ENCODE results near the gene KLF13. TPM values are rescaled to one million over a fixed set of nuclear protein-coding genes. Genes with fewer than 3 reads are reported as not detected.

Gene KLF13
- total RNA-seq, 1 experiment from 2014 or later, result 22.1 TPM

- DNase-seq (ENCODE audit: low spot score), result no peak
- POLR2A ChIA-PET (ENCODE audit: low non-redundant PET), result no interaction called here
- no peak overlapping the region for H3K27ac ChIP-seq (ENCODE audit: low read depth, low read length, poor library complexity, severe bottlenecking)
- H3K9me3 ChIP-seq (ENCODE audit: low read depth, low read length, poor library complexity, severe bottlenecking), result no peaks in the 10 kb centered on the region
- TF ChIP-seq EZH2 (IDR thresholded peaks at IDR 0.05; ENCODE audit: borderline replicate concordance, low read depth, low read length, poor library complexity, severe bottlenecking) (no peak), CTCF (conservative IDR thresholded peaks at IDR 0.05; ENCODE audit: low read depth, low read length) (no peak)
- no TSS peak for BruUV-seq (replicated peaks)
- H3K36me3 ChIP-seq (ENCODE audit: insufficient read depth, low read length, poor library complexity, severe bottlenecking), result no peaks in the 10 kb centered on the region
- H3K4me3 ChIP-seq (ENCODE audit: low read depth, low read length, poor library complexity, severe bottlenecking), result no peak overlapping the region
- peaks cover 29% of the 10 kb centered on the region for H3K4me1 ChIP-seq (ENCODE audit: insufficient read depth, low read length, poor library complexity, severe bottlenecking)
- CTCF ChIA-PET, result no interaction called here
- no peaks in the 10 kb centered on the region for H3K27me3 ChIP-seq (replicated peaks; ENCODE audit: insufficient read depth, low read depth, low read length, poor library complexity)
- intact Hi-C loops (cut with micrococcal nuclease; ENCODE audit: unreplicated experiment), result no loop called here
These were observed 30.5 kb downstream of the KLF13 start for GRCh38 chr15:31357148-31357547.

- no TSS peak for BruUV-seq (replicated peaks)
- CTCF ChIA-PET, result no interaction called here
- POLR2A ChIA-PET (ENCODE audit: low non-redundant PET), result no interaction called here
These were observed 31.5 kb downstream of the KLF13 start for GRCh38 chr15:31358163-31358562.

DNA sequence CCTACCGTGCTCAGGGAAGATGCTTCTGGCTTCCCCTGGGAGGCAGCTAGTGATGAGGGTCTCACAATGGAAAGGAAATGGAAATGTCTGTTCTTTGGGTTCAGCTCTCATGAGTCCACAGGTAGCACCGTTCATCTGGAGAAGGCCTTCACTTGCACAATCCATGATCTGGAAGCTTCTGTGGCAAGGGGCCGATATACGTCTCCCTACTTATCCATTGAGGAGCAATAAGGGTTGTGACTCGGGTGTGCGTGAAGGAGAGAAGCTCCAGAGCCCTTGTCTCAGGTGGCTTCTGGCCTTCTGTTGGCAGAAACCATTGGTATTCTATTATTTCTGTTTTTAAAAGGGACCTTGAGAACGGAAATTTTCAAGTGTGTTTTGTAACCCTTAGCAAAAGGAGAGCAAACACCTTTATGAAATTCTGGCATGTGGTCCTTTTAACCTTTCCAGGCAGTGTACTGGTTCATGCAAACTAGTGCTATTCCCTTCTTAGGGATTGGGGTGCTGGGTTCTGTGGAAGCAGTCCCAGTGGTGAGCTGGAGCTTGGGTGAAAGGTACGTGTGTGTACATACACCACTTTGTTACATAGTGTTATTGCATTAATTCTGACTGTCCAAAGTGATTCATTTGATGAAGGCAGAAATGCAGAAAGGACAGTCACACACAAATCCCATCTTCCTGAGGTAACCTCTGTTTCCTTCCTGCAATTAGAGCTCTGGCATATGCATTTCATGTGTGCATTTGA, 32.5 kb downstream of the KLF13 start:
- Histone ChIP-seq H3K27ac (ENCODE audit: low read depth, low read length, poor library complexity, severe bottlenecking) (peak overlapping the region; percentile 13), H3K9me3 (ENCODE audit: low read depth, low read length, poor library complexity, severe bottlenecking) (no peaks in the 10 kb centered on the region), H3K36me3 (ENCODE audit: insufficient read depth, low read length, poor library complexity, severe bottlenecking) (no peaks in the 10 kb centered on the region), H3K27me3 (replicated peaks; ENCODE audit: insufficient read depth, low read depth, low read length, poor library complexity) (no peaks in the 10 kb centered on the region), H3K4me3 (ENCODE audit: low read depth, low read length, poor library complexity, severe bottlenecking) (no peak overlapping the region), H3K4me1 (ENCODE audit: insufficient read depth, low read length, poor library complexity, severe bottlenecking) (peaks cover 12% of the 10 kb centered on the region)
- no TSS peak for BruUV-seq (replicated peaks)
- ChIA-PET CTCF (no interaction called here), POLR2A (ENCODE audit: low non-redundant PET) (no interaction called here)
- intact Hi-C loops (cut with micrococcal nuclease; ENCODE audit: unreplicated experiment), result no loop called here
- no peak for DNase-seq (ENCODE audit: low spot score)
- TF ChIP-seq CTCF (conservative IDR thresholded peaks at IDR 0.05; ENCODE audit: low read depth, low read length) (no peak), EZH2 (IDR thresholded peaks at IDR 0.05; ENCODE audit: borderline replicate concordance, low read depth, low read length, poor library complexity, severe bottlenecking) (no peak)

More at GRCh38 chr15:31358163-31358562, 31.5 kb downstream of the KLF13 start:
- Histone ChIP-seq H3K27ac (ENCODE audit: low read depth, low read length, poor library complexity, severe bottlenecking) (no peak overlapping the region), H3K9me3 (ENCODE audit: low read depth, low read length, poor library complexity, severe bottlenecking) (no peaks in the 10 kb centered on the region), H3K36me3 (ENCODE audit: insufficient read depth, low read length, poor library complexity, severe bottlenecking) (no peaks in the 10 kb centered on the region), H3K27me3 (replicated peaks; ENCODE audit: insufficient read depth, low read depth, low read length, poor library complexity) (no peaks in the 10 kb centered on the region), H3K4me3 (ENCODE audit: low read depth, low read length, poor library complexity, severe bottlenecking) (no peak overlapping the region), H3K4me1 (ENCODE audit: insufficient read depth, low read length, poor library complexity, severe bottlenecking) (peaks cover 21% of the 10 kb centered on the region)
- no peak for TF ChIP-seq EZH2 (IDR thresholded peaks at IDR 0.05; ENCODE audit: borderline replicate concordance, low read depth, low read length, poor library complexity, severe bottlenecking)
- TF ChIP-seq CTCF (conservative IDR thresholded peaks at IDR 0.05; ENCODE audit: low read depth, low read length), result no peak
- intact Hi-C loops (cut with micrococcal nuclease; ENCODE audit: unreplicated experiment), result no loop called here
- no peak for DNase-seq (ENCODE audit: low spot score)
